ENCODE results near the gene RPS16. TPM values are rescaled to one million over a fixed set of nuclear protein-coding genes. Genes with fewer than 3 reads are reported as not detected.
A peak's percentile ranks its signal among the peaks of the same experiment; 100 is the strongest.

RPS16 gene
- total and polyA plus RNA-seq, 9 of the 15 experiments (the other 6 are each of a cell fraction or from before 2014, with no cell fraction given) = 82.6 to 3,671 (median 2,204) TPM

DNA sequence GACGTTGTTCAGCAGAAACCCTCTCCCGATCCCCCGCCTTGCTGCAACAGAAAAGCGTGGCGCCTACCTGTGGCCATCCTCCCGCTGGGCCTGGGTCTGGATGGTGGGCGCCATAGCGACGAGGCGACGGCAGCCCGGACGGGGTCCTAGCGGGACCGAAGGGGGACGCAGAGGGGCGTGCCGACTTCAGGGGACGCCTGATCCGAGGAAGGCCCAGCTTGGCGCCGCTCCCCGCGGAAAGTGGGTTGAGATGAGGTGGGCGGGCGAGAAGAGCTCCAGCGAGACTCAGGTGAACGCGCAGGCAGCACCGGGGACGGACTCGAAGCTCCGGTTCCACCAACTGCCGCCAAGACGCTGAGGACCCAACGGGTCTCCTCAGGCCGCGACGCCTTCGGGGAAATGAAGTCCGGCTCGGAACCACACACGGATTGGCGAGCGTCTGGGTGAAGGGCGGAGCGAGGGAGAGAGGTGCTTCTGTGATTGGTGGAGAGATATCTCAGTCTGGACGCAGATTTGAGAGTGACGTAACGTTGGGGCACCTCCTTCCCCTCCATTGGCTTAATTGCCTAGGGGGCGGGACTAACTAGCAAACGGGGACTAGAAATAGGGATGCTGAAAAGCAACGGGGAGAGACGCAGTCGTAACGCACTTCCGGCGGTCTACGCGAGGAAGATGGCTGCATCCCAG, 44.9 kb downstream of the RPS16 start, which contains the start of the genes MED29 and PAF1 (continued):
- no peak for TF ChIP-seq FOXJ3 (CRISPR knock-in tag; IDR thresholded peaks at IDR 0.05)
- peak; percentile 75 for TF ChIP-seq CHD2 (IDR thresholded peaks at IDR 0.05; ENCODE audit: low read depth, low read length)
- TF ChIP-seq NUFIP1 (IDR thresholded peaks at IDR 0.05; ENCODE audit: partially characterized antibody) = no peak
- TF ChIP-seq, protein P1, sequence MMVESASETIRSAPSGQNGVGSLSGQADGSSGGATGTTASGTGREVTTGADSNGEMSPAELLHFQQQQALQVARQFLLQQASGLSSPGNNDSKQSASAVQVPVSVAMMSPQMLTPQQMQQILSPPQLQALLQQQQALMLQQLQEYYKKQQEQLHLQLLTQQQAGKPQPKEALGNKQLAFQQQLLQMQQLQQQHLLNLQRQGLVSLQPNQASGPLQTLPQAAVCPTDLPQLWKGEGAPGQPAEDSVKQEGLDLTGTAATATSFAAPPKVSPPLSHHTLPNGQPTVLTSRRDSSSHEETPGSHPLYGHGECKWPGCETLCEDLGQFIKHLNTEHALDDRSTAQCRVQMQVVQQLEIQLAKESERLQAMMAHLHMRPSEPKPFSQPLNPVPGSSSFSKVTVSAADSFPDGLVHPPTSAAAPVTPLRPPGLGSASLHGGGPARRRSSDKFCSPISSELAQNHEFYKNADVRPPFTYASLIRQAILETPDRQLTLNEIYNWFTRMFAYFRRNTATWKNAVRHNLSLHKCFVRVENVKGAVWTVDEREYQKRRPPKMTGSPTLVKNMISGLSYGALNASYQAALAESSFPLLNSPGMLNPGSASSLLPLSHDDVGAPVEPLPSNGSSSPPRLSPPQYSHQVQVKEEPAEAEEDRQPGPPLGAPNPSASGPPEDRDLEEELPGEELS (CRISPR knock-in tag; IDR thresholded peaks at IDR 0.05; ENCODE audit: borderline replicate concordance) = no peak
- TF ChIP-seq ZNF431 (CRISPR knock-in tag; IDR thresholded peaks at IDR 0.05) = 0 out of 2 replicates have a peak, but pooled peaks have one; percentile 47
- TF ChIP-seq ADNP (tag; IDR thresholded peaks at IDR 0.05) = no peak
- no peak for TF ChIP-seq OTX1 (CRISPR knock-in tag; IDR thresholded peaks at IDR 0.05)
- TF ChIP-seq TEAD2 (tag; IDR thresholded peaks at IDR 0.05) = no peak
- TF ChIP-seq CHCHD3 (CRISPR knock-in tag; IDR thresholded peaks at IDR 0.05) = no peak
- TF ChIP-seq, protein P2, sequence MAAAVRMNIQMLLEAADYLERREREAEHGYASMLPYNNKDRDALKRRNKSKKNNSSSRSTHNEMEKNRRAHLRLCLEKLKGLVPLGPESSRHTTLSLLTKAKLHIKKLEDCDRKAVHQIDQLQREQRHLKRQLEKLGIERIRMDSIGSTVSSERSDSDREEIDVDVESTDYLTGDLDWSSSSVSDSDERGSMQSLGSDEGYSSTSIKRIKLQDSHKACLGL (CRISPR knock-in tag; IDR thresholded peaks at IDR 0.05; ENCODE audit: borderline replicate concordance, poor library complexity, severe bottlenecking) = no peak
- TF ChIP-seq, protein P3, sequence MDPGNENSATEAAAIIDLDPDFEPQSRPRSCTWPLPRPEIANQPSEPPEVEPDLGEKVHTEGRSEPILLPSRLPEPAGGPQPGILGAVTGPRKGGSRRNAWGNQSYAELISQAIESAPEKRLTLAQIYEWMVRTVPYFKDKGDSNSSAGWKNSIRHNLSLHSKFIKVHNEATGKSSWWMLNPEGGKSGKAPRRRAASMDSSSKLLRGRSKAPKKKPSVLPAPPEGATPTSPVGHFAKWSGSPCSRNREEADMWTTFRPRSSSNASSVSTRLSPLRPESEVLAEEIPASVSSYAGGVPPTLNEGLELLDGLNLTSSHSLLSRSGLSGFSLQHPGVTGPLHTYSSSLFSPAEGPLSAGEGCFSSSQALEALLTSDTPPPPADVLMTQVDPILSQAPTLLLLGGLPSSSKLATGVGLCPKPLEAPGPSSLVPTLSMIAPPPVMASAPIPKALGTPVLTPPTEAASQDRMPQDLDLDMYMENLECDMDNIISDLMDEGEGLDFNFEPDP (CRISPR knock-in tag; IDR thresholded peaks at IDR 0.05) = peak; percentile 78; the same call in 1 of the 2 replicates
- TF ChIP-seq, protein P4, sequence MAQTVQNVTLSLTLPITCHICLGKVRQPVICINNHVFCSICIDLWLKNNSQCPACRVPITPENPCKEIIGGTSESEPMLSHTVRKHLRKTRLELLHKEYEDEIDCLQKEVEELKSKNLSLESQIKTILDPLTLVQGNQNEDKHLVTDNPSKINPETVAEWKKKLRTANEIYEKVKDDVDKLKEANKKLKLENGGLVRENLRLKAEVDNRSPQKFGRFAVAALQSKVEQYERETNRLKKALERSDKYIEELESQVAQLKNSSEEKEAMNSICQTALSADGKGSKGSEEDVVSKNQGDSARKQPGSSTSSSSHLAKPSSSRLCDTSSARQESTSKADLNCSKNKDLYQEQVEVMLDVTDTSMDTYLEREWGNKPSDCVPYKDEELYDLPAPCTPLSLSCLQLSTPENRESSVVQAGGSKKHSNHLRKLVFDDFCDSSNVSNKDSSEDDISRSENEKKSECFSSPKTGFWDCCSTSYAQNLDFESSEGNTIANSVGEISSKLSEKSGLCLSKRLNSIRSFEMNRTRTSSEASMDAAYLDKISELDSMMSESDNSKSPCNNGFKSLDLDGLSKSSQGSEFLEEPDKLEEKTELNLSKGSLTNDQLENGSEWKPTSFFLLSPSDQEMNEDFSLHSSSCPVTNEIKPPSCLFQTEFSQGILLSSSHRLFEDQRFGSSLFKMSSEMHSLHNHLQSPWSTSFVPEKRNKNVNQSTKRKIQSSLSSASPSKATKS (CRISPR knock-in tag; IDR thresholded peaks at IDR 0.05) = no peak
- TF ChIP-seq, protein P5, sequence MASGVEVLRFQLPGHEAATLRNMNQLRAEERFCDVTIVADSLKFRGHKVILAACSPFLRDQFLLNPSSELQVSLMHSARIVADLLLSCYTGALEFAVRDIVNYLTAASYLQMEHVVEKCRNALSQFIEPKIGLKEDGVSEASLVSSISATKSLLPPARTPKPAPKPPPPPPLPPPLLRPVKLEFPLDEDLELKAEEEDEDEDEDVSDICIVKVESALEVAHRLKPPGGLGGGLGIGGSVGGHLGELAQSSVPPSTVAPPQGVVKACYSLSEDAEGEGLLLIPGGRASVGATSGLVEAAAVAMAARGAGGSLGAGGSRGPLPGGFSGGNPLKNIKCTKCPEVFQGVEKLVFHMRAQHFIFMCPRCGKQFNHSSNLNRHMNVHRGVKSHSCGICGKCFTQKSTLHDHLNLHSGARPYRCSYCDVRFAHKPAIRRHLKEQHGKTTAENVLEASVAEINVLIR (CRISPR knock-in tag; IDR thresholded peaks at IDR 0.05) = peak; percentile 82; the same call in 1 of the 2 replicates
- TF ChIP-seq, protein P6, sequence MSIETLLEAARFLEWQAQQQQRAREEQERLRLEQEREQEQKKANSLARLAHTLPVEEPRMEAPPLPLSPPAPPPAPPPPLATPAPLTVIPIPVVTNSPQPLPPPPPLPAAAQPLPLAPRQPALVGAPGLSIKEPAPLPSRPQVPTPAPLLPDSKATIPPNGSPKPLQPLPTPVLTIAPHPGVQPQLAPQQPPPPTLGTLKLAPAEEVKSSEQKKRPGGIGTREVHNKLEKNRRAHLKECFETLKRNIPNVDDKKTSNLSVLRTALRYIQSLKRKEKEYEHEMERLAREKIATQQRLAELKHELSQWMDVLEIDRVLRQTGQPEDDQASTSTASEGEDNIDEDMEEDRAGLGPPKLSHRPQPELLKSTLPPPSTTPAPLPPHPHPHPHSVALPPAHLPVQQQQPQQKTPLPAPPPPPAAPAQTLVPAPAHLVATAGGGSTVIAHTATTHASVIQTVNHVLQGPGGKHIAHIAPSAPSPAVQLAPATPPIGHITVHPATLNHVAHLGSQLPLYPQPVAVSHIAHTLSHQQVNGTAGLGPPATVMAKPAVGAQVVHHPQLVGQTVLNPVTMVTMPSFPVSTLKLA (conservative IDR thresholded peaks at IDR 0.05) = peak in 1 of 2 experiments; percentile 74; a peak in 1 of 4 replicates
- TF ChIP-seq BRD4 (IDR thresholded peaks at IDR 0.05) = no peak

All from K562 (cell line).